ENCODE data around the gene TMSB4X. TPM values are rescaled to one million over a fixed set of nuclear protein-coding genes. Genes with fewer than 3 reads are reported as not detected.

Gene TMSB4X
- total and polyA plus RNA-seq, 2 donors (not counting 3 experiments of a cell fraction or from before 2014, with no cell fraction given) = 4,136 to 6,858 TPM

GRCh38 chrX:12950851-12951594 is 23.9 kb upstream of the TMSB4X start:
- intact Hi-C loops (cut with micrococcal nuclease) (loop anchor here (1.0 to 10.0 kb wide), 3 partner anchors 19 to 1924 kb away; partner anchors contain the start of genes FANCB, MOSPD2 and TCEANC), dilution Hi-C loops (cut with MboI; ENCODE audit: extremely low pct_ligation_motif_present, low sequenced_read_pairs) (no loop called here)
- TF ChIP-seq JUN (IDR thresholded peaks at IDR 0.05; ENCODE audit: borderline replicate concordance, insufficient read depth, insufficient read length, low read depth) = no peak
- TF ChIP-seq CTCF (IDR thresholded peaks at IDR 0.05; ENCODE audit: extremely low read depth in 1 of 2, insufficient read depth in 1 of 2, low read depth in 1 of 2, low read length in 2 of 2) = peak; percentile 29 to 39
- TF ChIP-seq MAX (IDR thresholded peaks at IDR 0.05; ENCODE audit: insufficient read depth, insufficient read length) = no peak
- TF ChIP-seq EZH2 (IDR thresholded peaks at IDR 0.05; ENCODE audit: borderline replicate concordance, low read depth, low read length, severe bottlenecking) = no peak
- no peak for TF ChIP-seq POLR2A (IDR thresholded peaks at IDR 0.05; ENCODE audit: low read depth, low read length)
- TF ChIP-seq GATA2 (IDR thresholded peaks at IDR 0.05; ENCODE audit: insufficient read depth, insufficient read length, low read depth, low read length) = no peak
- TF ChIP-seq FOS (IDR thresholded peaks at IDR 0.05; ENCODE audit: borderline replicate concordance, insufficient read depth, low read length) = no peak
- no peak for TF ChIP-seq POLR2AphosphoS5 (IDR thresholded peaks at IDR 0.05; ENCODE audit: insufficient read depth, low read depth, low read length)
- DNase-seq (ENCODE audit: low read depth, low spot score) (no peak), FAIRE-seq (peak; percentile 68)
- peak overlapping the region; percentile 54 for H3K9ac ChIP-seq (replicated peaks; ENCODE audit: extremely low read depth, insufficient read depth, low read length)
- peak overlapping the region; percentile 7 for H2AFZ ChIP-seq (ENCODE audit: low read depth, low read length)
- no peaks in the 10 kb centered on the region for H4K20me1 ChIP-seq (replicated peaks; ENCODE audit: control insufficient read depth, extremely low read depth, insufficient read depth, low read length)
- H3K27ac ChIP-seq (ENCODE audit: insufficient read depth, low read depth, low read length) = peak overlapping the region; percentile 82
- H3K27me3 ChIP-seq (ENCODE audit: control insufficient read depth in 2 of 2, insufficient read depth in 2 of 2, low read length in 2 of 2) = no peaks in the 10 kb centered on the region
- peaks cover 34% of the 10 kb centered on the region for H3K4me1 ChIP-seq (ENCODE audit: control insufficient read depth, extremely low read depth, insufficient read depth, low read length)
- H3K36me3 ChIP-seq (ENCODE audit: control insufficient read depth in 2 of 2, extremely low read depth in 1 of 2, insufficient read depth in 2 of 2, low read length in 2 of 2) = no peaks in the 10 kb centered on the region
- no peak overlapping the region for H3K4me2 ChIP-seq (ENCODE audit: insufficient read depth, low read length)
- BruUV-seq (replicated peaks) = no TSS peak
- ChIA-PET CTCF (interaction anchor here (1.1 to 3.0 kb wide), 3 partner anchors 20 to 537 kb away, joined by 3 to 10 read pairs (median 6); no protein-coding TSS in a partner anchor), POLR2A (interaction anchor here (2.6 kb wide), 1 partner anchor 27 kb away, joined by 9 read pairs; no protein-coding TSS in a partner anchor)
- no peak overlapping the region for H3K4me3 ChIP-seq (replicated peaks in 1 of 3; ENCODE audit: insufficient read depth in 1 of 3, low read depth in 1 of 3, low read length in 3 of 3)
- H3K9me3 ChIP-seq (replicated peaks; ENCODE audit: control insufficient read depth, insufficient read depth, low read length) = no peaks in the 10 kb centered on the region
- H3K79me2 ChIP-seq (ENCODE audit: control insufficient read depth, insufficient read depth, low read length) = no peaks in the 10 kb centered on the region
- H3K9me1 ChIP-seq (replicated peaks; ENCODE audit: control insufficient read depth, extremely low read depth, insufficient read depth, low read length) = no peaks in the 10 kb centered on the region

Data from endothelial cell of umbilical vein (primary cell).